Mammary epithelial cell (primary cell): ENCODE results near the gene AVPR2.

ENCODE experiments used
- EZH2 ChIP-seq: IDR thresholded peaks from 2 replicates; pipeline ENCODE4 v1.6.1; 2012; ENCODE audit warnings: low read length, inconsistent platforms, borderline replicate concordance
- TF ChIP-seq, protein P1 (sequence below), 2 donors: IDR thresholded peaks in 1 of 2; conservative IDR thresholded peaks in 1 of 2; 2 replicates each; pipeline ENCODE4 v1.5.1; 2011 to 2012; ENCODE audit warnings: inconsistent platforms in 2 of 2, low read length in 2 of 2, mild to moderate bottlenecking in 2 of 2, control low read depth in 1 of 2, low read depth in 1 of 2; ENCODE audit not compliant: insufficient read depth in 1 of 2; ENCODE audit errors: extremely low read depth in 1 of 2

DNA sequence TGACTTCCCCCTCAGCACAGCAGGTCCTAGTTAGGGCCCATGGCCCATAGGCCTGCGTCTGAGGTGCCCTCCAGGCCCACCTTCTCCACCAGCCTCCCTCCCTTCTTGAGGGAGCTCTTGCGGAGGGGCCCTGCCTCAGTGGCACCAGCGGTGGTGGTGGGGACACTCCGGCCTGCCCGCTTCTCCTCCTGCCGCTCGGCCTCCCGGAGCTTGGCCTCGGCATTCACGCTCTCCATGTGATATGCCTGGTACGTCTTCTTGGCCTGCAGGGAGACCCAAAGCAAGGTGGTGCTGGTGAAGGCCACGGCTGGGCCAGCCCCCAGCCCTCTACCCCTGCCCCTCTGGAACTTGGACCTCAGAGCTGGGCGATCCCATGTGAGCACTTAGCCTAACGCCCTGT lies 16.1 kb downstream of the AVPR2 start:
- no peak for TF ChIP-seq EZH2
- TF ChIP-seq, protein P1, sequence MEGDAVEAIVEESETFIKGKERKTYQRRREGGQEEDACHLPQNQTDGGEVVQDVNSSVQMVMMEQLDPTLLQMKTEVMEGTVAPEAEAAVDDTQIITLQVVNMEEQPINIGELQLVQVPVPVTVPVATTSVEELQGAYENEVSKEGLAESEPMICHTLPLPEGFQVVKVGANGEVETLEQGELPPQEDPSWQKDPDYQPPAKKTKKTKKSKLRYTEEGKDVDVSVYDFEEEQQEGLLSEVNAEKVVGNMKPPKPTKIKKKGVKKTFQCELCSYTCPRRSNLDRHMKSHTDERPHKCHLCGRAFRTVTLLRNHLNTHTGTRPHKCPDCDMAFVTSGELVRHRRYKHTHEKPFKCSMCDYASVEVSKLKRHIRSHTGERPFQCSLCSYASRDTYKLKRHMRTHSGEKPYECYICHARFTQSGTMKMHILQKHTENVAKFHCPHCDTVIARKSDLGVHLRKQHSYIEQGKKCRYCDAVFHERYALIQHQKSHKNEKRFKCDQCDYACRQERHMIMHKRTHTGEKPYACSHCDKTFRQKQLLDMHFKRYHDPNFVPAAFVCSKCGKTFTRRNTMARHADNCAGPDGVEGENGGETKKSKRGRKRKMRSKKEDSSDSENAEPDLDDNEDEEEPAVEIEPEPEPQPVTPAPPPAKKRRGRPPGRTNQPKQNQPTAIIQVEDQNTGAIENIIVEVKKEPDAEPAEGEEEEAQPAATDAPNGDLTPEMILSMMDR (conservative IDR thresholded peaks at IDR 0.05 in 1 of 2, IDR thresholded peaks at IDR 0.05 in 1 of 2; ENCODE audit: extremely low read depth in 1 of 2, insufficient read depth in 1 of 2, low read depth in 1 of 2, low read length in 2 of 2): no peak
